Measurements from ENCODE around the gene ITGA5. TPM values are rescaled to one million over a fixed set of nuclear protein-coding genes. Genes with fewer than 3 reads are reported as not detected.

Gene ITGA5
- total and polyA plus RNA-seq, 9 of the 15 experiments (the other 6 are each of a cell fraction or from before 2014, with no cell fraction given): 9.1 to 82.1 (median 47.4) TPM

DNA sequence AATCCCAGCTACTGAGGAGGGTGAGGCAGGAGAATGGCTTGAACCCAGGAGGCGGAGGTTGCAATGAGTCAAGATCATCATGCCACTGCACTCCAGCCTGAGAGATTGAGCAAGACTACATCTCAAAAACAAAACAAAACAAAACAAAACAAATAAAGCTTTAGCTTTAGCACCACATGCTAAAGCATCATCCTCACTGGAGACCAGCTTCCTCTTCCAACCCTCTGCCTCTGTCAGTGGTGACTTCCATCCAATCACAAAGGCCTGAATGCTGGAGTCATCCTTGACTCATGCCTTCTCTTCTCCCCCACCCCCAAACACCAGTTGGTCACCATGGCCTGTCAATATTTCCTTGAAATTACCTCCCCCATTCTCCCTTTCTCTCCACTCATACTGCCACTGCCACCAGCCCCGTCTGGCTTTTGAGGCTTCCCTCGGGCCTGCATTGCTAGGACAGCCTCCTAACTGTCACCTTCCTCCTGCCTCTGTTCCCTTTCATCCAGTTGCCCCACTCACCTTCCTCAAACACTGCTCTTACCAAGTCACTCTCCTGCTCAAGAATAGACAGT, 35.9 kb downstream of the ITGA5 start (continued):
- TF ChIP-seq, protein P1, sequence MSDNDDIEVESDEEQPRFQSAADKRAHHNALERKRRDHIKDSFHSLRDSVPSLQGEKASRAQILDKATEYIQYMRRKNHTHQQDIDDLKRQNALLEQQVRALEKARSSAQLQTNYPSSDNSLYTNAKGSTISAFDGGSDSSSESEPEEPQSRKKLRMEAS (CRISPR knock-in tag; IDR thresholded peaks at IDR 0.05): peak; percentile 66
- TF ChIP-seq NONO (IDR thresholded peaks at IDR 0.05; ENCODE audit: low read depth in 2 of 2, low read length in 1 of 2) (no peak), JUND (IDR thresholded peaks at IDR 0.05; ENCODE audit: borderline replicate concordance, low read depth, low read length) (peak; percentile 68; the same call in 1 of the 2 replicates), JUND (tag; IDR thresholded peaks at IDR 0.05; ENCODE audit: borderline replicate concordance, low read depth, low read length) (peak; percentile 69; the same call in 1 of the 3 replicates), CEBPB (tag; IDR thresholded peaks at IDR 0.05) (peak; percentile 47; the same call in 1 of the 2 replicates), EGR1 (conservative IDR thresholded peaks at IDR 0.05) (0 out of 2 replicates have a peak, but pooled peaks have one; percentile 27), ARID4B (CRISPR knock-in tag; IDR thresholded peaks at IDR 0.05) (peak; percentile 58), PPARD (CRISPR knock-in tag; IDR thresholded peaks at IDR 0.05) (no peak), FOXP1 (CRISPR knock-in tag; IDR thresholded peaks at IDR 0.05) (peak; percentile 45; the same call in 1 of the 2 replicates), CREB1 (IDR thresholded peaks at IDR 0.05) (no peak), CREB1 (CRISPR knock-in tag; IDR thresholded peaks at IDR 0.05) (no peak; the same call in 1 of the 2 replicates), ZNF134 (CRISPR knock-in tag; conservative IDR thresholded peaks at IDR 0.05) (no peak), MCM7 (IDR thresholded peaks at IDR 0.05) (no peak), GTF2A2 (tag; IDR thresholded peaks at IDR 0.05) (no peak), PML (IDR thresholded peaks at IDR 0.05; ENCODE audit: low read length) (no peak), RAD51 (IDR thresholded peaks at IDR 0.05; ENCODE audit: borderline replicate concordance, low read depth) (no peak), NFYB (IDR thresholded peaks at IDR 0.05; ENCODE audit: extremely low read depth, insufficient read length) (peak; percentile 31), DPF2 (IDR thresholded peaks at IDR 0.05) (0 out of 2 replicates have a peak, but pooled peaks have one; percentile 24), JUN (IDR thresholded peaks at IDR 0.05; ENCODE audit: borderline replicate concordance, low read depth, low read length) (0 out of 2 replicates have a peak, but pooled peaks have one; percentile 9), JUN (CRISPR knock-in tag; IDR thresholded peaks at IDR 0.05; ENCODE audit: borderline replicate concordance) (no peak), CBFA2T3 (IDR thresholded peaks at IDR 0.05) (0 out of 2 replicates have a peak, but pooled peaks have one; percentile 7), EHMT2 (IDR thresholded peaks at IDR 0.05) (peak; percentile 78; the same call in 1 of the 2 replicates), TFAM (CRISPR knock-in tag; conservative IDR thresholded peaks at IDR 0.05) (no peak)
- TF ChIP-seq, protein P2, sequence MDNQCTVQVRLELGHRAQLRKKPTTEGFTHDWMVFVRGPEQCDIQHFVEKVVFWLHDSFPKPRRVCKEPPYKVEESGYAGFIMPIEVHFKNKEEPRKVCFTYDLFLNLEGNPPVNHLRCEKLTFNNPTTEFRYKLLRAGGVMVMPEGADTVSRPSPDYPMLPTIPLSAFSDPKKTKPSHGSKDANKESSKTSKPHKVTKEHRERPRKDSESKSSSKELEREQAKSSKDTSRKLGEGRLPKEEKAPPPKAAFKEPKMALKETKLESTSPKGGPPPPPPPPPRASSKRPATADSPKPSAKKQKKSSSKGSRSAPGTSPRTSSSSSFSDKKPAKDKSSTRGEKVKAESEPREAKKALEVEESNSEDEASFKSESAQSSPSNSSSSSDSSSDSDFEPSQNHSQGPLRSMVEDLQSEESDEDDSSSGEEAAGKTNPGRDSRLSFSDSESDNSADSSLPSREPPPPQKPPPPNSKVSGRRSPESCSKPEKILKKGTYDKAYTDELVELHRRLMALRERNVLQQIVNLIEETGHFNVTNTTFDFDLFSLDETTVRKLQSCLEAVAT (IDR thresholded peaks at IDR 0.05): no peak
